GM12878 (cell line): ENCODE results near the gene C11orf97. TPM values are rescaled to one million over a fixed set of nuclear protein-coding genes. Genes with fewer than 3 reads are reported as not detected.

Source experiments
- ASH2L ChIP-seq: fragments of 300-600, 200-600 bp; sonication (generic); IDR thresholded peaks from 2 replicates; pipeline ENCODE4 v1.6.1; 2017; ENCODE audit warnings: low read depth, mild to moderate bottlenecking, borderline replicate concordance
- EED ChIP-seq: sonication (generic); IDR thresholded peaks from 2 replicates; pipeline ENCODE4 v1.6.1; 2016; ENCODE audit warnings: antibody characterized with exemption, low read depth
- EGR1 ChIP-seq, 2 experiments: IDR thresholded peaks; 1 replicate in 1 of 2; 2 replicates in 1 of 2; pipeline ENCODE4 v1.6.1; 2011 to 2012; ENCODE audit warnings: low read depth in 2 of 2, low read length in 2 of 2, borderline replicate concordance in 1 of 2, mild to moderate bottlenecking in 1 of 2, moderate library complexity in 1 of 2
- HDAC6 ChIP-seq: fragments of 200-600 bp; sonication (generic); IDR thresholded peaks from one replicate; pipeline ENCODE4 v1.8.0; 2017; ENCODE audit warnings: antibody characterized with exemption; ENCODE audit not compliant: unreplicated experiment
- IRF4 ChIP-seq: IDR thresholded peaks from 2 replicates; pipeline ENCODE4 v1.6.1; 2011; ENCODE audit warnings: low read depth, low read length
- JUNB ChIP-seq: IDR thresholded peaks from 2 replicates; pipeline ENCODE4 v1.6.1; 2016; ENCODE audit warnings: antibody characterized with exemption, mild to moderate bottlenecking
- LARP7 ChIP-seq: fragments of 450-650 bp; IDR thresholded peaks from 2 replicates; pipeline ENCODE4 v1.6.1; 2017; ENCODE audit warnings: mild to moderate bottlenecking
- MXI1 ChIP-seq: fragments of 150-350 bp; IDR thresholded peaks from 2 replicates; pipeline ENCODE4 v1.6.1; 2011; ENCODE audit warnings: low read depth, mild to moderate bottlenecking, inconsistent platforms, low read length, improper control_type of control experiment
- NFXL1 ChIP-seq: fragments of 450-650 bp; IDR thresholded peaks from 2 replicates; pipeline ENCODE4 v1.6.1; 2017; ENCODE audit warnings: antibody characterized with exemption, mild to moderate bottlenecking, borderline replicate concordance
- NR2C2 ChIP-seq: IDR thresholded peaks from 2 replicates; pipeline ENCODE4 v1.6.1; 2011; ENCODE audit warnings: borderline replicate concordance, low read depth; ENCODE audit not compliant: control insufficient read depth, insufficient read length
- NR2F1 ChIP-seq: fragments of 450-650 bp; conservative IDR thresholded peaks from 2 replicates; pipeline ENCODE4 v1.6.1; 2017; ENCODE audit warnings: mild to moderate bottlenecking
- POLR2A ChIP-seq: IDR thresholded peaks from 2 replicates; pipeline ENCODE4 v1.6.1; 2011; ENCODE audit warnings: low read depth, mild to moderate bottlenecking, low read length
- POU2F2 ChIP-seq: IDR thresholded peaks from 3 replicates; pipeline ENCODE4 v1.6.1; 2011; ENCODE audit warnings: low read depth, mild to moderate bottlenecking, low read length, borderline replicate concordance
- RAD21 ChIP-seq: IDR thresholded peaks from 2 replicates; pipeline ENCODE4 v1.6.1; 2011; ENCODE audit warnings: mild to moderate bottlenecking, low read depth, low read length, moderate library complexity; ENCODE audit not compliant: insufficient read depth
- RB1 ChIP-seq: fragments of 450-650 bp; formaldehyde crosslinking; IDR thresholded peaks from 2 replicates; pipeline ENCODE4 v1.6.1; 2017; ENCODE audit warnings: mild to moderate bottlenecking, borderline replicate concordance
- RUNX3 ChIP-seq: IDR thresholded peaks from 2 replicates; pipeline ENCODE4 v1.6.1; 2012; ENCODE audit warnings: low read length, inconsistent platforms
- SIX5 ChIP-seq: IDR thresholded peaks from 2 replicates; pipeline ENCODE4 v1.6.1; 2011; ENCODE audit warnings: mild to moderate bottlenecking, low read depth, low read length, moderate library complexity; ENCODE audit not compliant: severe bottlenecking
- WRNIP1 ChIP-seq: IDR thresholded peaks from 2 replicates; pipeline ENCODE4 v1.6.1; 2011; ENCODE audit warnings: low read depth, low read length, improper control_type of control experiment, borderline replicate concordance
- ZZZ3 ChIP-seq: IDR thresholded peaks from 2 replicates; pipeline ENCODE4 v1.6.1; 2011; ENCODE audit warnings: low read depth; ENCODE audit not compliant: control insufficient read depth, insufficient read length
- polyA plus RNA-seq, 11 experiments: library from polyadenylated mRNA; depleted of rRNA in 4 of 11; unstranded in 6 of 11; stranded (reverse) in 5 of 11; fragments of >200 nt; fragmentation: Nextera tagmentation in 4 of 11; fragmentation: Illumina TruSeq in 1 of 11; extraction: Ambion mirVana in 4 of 11; extraction: Trizol in 1 of 11; gene quantifications; 1 replicate in 1 of 11; 2 replicates in 10 of 11; pipeline versions ENCODE4 v1.2.1 to v1.2.3, GENCODE V29; 2011 to 2016; ENCODE audit warnings: inconsistent platforms in 2 of 11, missing spikeins in 2 of 11, low read depth in 1 of 11
- total RNA-seq, 4 experiments: library from RNA; depleted of rRNA in 3 of 4; stranded (reverse); fragments of >200 nt in 3 of 4; fragmentation: Illumina TruSeq in 1 of 4; extraction: Trizol in 1 of 4; gene quantifications; 2 replicates each; pipeline versions ENCODE4 v1.2.1 to v1.2.3, GENCODE V29; 2013 to 2021
- TF ChIP-seq, protein P1 (sequence below): fragments of 450-650 bp; conservative IDR thresholded peaks from 2 replicates; pipeline ENCODE4 v1.6.1; 2017; ENCODE audit warnings: mild to moderate bottlenecking, moderate library complexity
- TF ChIP-seq, protein P2 (sequence below): IDR thresholded peaks from 2 replicates; pipeline ENCODE4 v1.6.1; 2012; ENCODE audit warnings: low read length, inconsistent platforms
- TF ChIP-seq, protein P3 (sequence below), 3 experiments: IDR thresholded peaks in 2 of 3; conservative IDR thresholded peaks in 1 of 3; 2 replicates each; pipeline ENCODE4 v1.5.1; 2011; ENCODE audit warnings: low read depth in 3 of 3, low read length in 3 of 3, mild to moderate bottlenecking in 3 of 3, control low read depth in 2 of 3, moderate library complexity in 2 of 3, inconsistent platforms in 1 of 3, mixed read lengths in 1 of 3; ENCODE audit not compliant: control insufficient read depth in 2 of 3, insufficient read depth in 1 of 3; ENCODE audit errors: extremely low read depth in 1 of 3
- TF ChIP-seq, protein P4 (sequence below): fragments of 450-650 bp; IDR thresholded peaks from 2 replicates; pipeline ENCODE4 v1.6.1; 2018; ENCODE audit warnings: borderline replicate concordance, mild to moderate bottlenecking; ENCODE audit not compliant: partially characterized antibody

Gene C11orf97
- total and polyA plus RNA-seq, 10 of the 15 experiments (the other 5 are each of a cell fraction or from before 2014, with no cell fraction given) = not detected

DNA sequence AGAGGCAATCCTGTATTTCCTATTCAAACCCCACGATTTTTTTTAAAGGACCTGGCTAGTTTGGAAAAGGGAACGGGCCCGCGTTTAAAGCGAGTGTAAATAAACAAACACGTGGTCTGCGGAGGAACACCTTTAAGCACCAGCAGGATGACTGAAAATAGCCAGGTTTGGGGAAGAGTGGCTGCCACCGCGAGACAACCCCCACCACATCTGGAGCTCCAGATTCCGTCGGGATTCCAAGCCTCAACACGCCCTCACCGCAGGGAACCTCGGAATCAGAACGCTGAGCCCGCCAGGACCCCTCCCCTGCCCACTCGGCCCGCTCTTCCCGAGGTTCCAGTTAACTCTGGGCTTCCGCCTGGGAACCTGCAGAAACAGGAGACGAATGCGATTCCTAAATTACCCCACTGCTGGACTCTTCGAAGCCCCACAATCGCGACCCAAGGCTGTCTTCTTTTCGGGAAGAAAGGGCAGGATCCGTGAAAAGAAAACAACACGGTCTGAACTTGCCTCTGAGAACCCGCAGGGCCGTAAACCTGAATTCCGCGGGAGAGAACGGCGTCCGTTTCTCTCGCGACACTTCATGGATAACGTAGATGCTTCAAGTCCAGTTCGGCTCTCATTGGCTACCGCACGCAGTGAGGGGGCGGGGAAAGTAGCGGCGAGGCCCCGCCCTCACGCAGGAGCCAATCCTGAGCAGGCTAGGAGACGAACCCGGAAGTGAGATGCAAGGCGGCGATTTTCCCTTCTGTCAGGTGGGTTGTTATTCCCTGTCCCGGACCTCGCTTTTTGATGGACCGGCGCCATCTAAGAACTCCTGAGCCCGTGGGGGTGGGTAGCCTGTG, 18.8 kb upstream of the C11orf97 start, which contains the start of the genes ANKRD49 and MRE11 (continued):
- TF ChIP-seq SIX5 = no peak
- no peak; a peak in 1 of 3 replicates for TF ChIP-seq EGR1 (IDR thresholded peaks at IDR 0.05; ENCODE audit: borderline replicate concordance in 1 of 2, low read depth in 2 of 2, low read length in 2 of 2)
- TF ChIP-seq NR2C2 = no peak
- TF ChIP-seq WRNIP1 = 0 out of 2 replicates have a peak, but pooled peaks have one; percentile 15
- no peak for TF ChIP-seq JUNB
- TF ChIP-seq ZZZ3 = no peak
- no peak for TF ChIP-seq RAD21
- peak; percentile 86 for TF ChIP-seq POLR2A
- TF ChIP-seq HDAC6 = no peak
- TF ChIP-seq IRF4 = 0 out of 2 replicates have a peak, but pooled peaks have one; percentile 4
- TF ChIP-seq, protein P1, sequence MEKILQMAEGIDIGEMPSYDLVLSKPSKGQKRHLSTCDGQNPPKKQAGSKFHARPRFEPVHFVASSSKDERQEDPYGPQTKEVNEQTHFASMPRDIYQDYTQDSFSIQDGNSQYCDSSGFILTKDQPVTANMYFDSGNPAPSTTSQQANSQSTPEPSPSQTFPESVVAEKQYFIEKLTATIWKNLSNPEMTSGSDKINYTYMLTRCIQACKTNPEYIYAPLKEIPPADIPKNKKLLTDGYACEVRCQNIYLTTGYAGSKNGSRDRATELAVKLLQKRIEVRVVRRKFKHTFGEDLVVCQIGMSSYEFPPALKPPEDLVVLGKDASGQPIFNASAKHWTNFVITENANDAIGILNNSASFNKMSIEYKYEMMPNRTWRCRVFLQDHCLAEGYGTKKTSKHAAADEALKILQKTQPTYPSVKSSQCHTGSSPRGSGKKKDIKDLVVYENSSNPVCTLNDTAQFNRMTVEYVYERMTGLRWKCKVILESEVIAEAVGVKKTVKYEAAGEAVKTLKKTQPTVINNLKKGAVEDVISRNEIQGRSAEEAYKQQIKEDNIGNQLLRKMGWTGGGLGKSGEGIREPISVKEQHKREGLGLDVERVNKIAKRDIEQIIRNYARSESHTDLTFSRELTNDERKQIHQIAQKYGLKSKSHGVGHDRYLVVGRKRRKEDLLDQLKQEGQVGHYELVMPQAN = peak; percentile 95
- peak; percentile 17 for TF ChIP-seq RUNX3
- 0 out of 3 replicates have a peak, but pooled peaks have one; percentile 13 for TF ChIP-seq POU2F2
- TF ChIP-seq, protein P2, sequence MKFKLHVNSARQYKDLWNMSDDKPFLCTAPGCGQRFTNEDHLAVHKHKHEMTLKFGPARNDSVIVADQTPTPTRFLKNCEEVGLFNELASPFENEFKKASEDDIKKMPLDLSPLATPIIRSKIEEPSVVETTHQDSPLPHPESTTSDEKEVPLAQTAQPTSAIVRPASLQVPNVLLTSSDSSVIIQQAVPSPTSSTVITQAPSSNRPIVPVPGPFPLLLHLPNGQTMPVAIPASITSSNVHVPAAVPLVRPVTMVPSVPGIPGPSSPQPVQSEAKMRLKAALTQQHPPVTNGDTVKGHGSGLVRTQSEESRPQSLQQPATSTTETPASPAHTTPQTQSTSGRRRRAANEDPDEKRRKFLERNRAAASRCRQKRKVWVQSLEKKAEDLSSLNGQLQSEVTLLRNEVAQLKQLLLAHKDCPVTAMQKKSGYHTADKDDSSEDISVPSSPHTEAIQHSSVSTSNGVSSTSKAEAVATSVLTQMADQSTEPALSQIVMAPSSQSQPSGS = no peak
- no peak for TF ChIP-seq RB1
- TF ChIP-seq MXI1 = peak; percentile 85
- TF ChIP-seq NFXL1 = no peak
- TF ChIP-seq NR2F1 = no peak
- TF ChIP-seq, protein P3, sequence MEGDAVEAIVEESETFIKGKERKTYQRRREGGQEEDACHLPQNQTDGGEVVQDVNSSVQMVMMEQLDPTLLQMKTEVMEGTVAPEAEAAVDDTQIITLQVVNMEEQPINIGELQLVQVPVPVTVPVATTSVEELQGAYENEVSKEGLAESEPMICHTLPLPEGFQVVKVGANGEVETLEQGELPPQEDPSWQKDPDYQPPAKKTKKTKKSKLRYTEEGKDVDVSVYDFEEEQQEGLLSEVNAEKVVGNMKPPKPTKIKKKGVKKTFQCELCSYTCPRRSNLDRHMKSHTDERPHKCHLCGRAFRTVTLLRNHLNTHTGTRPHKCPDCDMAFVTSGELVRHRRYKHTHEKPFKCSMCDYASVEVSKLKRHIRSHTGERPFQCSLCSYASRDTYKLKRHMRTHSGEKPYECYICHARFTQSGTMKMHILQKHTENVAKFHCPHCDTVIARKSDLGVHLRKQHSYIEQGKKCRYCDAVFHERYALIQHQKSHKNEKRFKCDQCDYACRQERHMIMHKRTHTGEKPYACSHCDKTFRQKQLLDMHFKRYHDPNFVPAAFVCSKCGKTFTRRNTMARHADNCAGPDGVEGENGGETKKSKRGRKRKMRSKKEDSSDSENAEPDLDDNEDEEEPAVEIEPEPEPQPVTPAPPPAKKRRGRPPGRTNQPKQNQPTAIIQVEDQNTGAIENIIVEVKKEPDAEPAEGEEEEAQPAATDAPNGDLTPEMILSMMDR (IDR thresholded peaks at IDR 0.05 in 2 of 3, conservative IDR thresholded peaks at IDR 0.05 in 1 of 3; ENCODE audit: control insufficient read depth in 2 of 3, extremely low read depth in 1 of 3, insufficient read depth in 1 of 3, low read depth in 3 of 3, low read length in 3 of 3) = no peak
- TF ChIP-seq, protein P4, sequence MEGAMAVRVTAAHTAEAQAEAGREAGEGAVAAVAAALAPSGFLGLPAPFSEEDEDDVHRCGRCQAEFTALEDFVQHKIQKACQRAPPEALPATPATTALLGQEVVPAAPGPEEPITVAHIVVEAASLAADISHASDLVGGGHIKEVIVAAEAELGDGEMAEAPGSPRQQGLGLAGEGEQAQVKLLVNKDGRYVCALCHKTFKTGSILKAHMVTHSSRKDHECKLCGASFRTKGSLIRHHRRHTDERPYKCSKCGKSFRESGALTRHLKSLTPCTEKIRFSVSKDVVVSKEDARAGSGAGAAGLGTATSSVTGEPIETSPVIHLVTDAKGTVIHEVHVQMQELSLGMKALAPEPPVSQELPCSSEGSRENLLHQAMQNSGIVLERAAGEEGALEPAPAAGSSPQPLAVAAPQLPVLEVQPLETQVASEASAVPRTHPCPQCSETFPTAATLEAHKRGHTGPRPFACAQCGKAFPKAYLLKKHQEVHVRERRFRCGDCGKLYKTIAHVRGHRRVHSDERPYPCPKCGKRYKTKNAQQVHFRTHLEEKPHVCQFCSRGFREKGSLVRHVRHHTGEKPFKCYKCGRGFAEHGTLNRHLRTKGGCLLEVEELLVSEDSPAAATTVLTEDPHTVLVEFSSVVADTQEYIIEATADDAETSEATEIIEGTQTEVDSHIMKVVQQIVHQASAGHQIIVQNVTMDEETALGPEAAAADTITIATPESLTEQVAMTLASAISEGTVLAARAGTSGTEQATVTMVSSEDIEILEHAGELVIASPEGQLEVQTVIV = peak; percentile 57
- TF ChIP-seq LARP7 = no peak
- TF ChIP-seq ASH2L = 0 out of 2 replicates have a peak, but pooled peaks have one; percentile 44
- no peak for TF ChIP-seq EED
